K562 (cell line): ENCODE data around the gene COL4A2. TPM values are rescaled to one million over a fixed set of nuclear protein-coding genes. Genes with fewer than 3 reads are reported as not detected.

Experiments
- ATAC-seq: fragments of 200-7000 bp; cut with Tn5 transposase; 3 replicates; pipeline ENCODE4 v1.9.1; 2020; ENCODE audit warnings: moderate library complexity
- BruUV-seq: library from RNA; stranded (reverse); fragments of 400-500 nt; replicated peaks from 2 replicates; lab custom pipeline; 2021; lab: Mats Ljungman, UMichigan
- CTCF ChIA-PET: fragments of 300-600 bp; formaldehyde crosslinking; extraction: SDS; loops from one replicate; lab custom pipeline; 2021; ENCODE audit warnings: low intra/inter-chr PET ratio; lab: Yijun Ruan, JAX
- POLR2A ChIA-PET: fragments of 300-600, 350-650 bp; sonication (Branson Sonifier 250); formaldehyde crosslinking; extraction: SDS; loops from one replicate; lab custom pipeline; 2021; ENCODE audit warnings: antibody characterized with exemption, inconsistent platforms; lab: Yijun Ruan, JAX
- DNase-seq, 4 experiments: peaks; one replicate each; pipeline versions ENCODE4 v3.0.0 to v3.0.0-alpha.2; 2011 to 2018; ENCODE audit warnings: low spot score in 3 of 4, mixed read lengths in 3 of 4; ENCODE audit errors: extremely low read depth in 1 of 4
- FAIRE-seq: peaks from 2 replicates; lab custom pipeline; 2011; peaks lifted over from hg19 to GRCh38; lab: Jason Lieb, UNC
- H2AFZ ChIP-seq: 2 replicates; pipeline ENCODE4 v1.6.0; 2011; ENCODE audit warnings: low read depth, low read length, control low read depth, inconsistent platforms
- H3K27ac ChIP-seq: fragments of 200-600 bp; 3 replicates; pipeline ENCODE4 v1.8.0; 2011; ENCODE audit warnings: low read depth, mild to moderate bottlenecking, control low read depth, inconsistent platforms, low read length, moderate library complexity, mixed read lengths; ENCODE audit errors: extremely low read depth
- H3K27me3 ChIP-seq, 2 experiments: fragments of 300-600 bp in 1 of 2; 2 replicates in 1 of 2; 3 replicates in 1 of 2; pipeline versions ENCODE4 v1.6.0 to v1.8.0; 2011; ENCODE audit warnings: inconsistent platforms in 2 of 2, low read length in 2 of 2, mild to moderate bottlenecking in 1 of 2, mixed read lengths in 1 of 2, moderate library complexity in 1 of 2; ENCODE audit not compliant: control insufficient read depth in 2 of 2, insufficient read depth in 2 of 2
- H3K36me3 ChIP-seq: fragments of 300-600 bp; 3 replicates; pipeline ENCODE4 v1.8.0; 2011; ENCODE audit warnings: mild to moderate bottlenecking, low read length, inconsistent platforms; ENCODE audit not compliant: control insufficient read depth, insufficient read depth
- H3K4me1 ChIP-seq, 2 experiments: fragments of 200-600 bp in 1 of 2; replicated peaks in 1 of 2; 2 replicates in 1 of 2; 3 replicates in 1 of 2; pipeline versions ENCODE4 v1.5.1 to v1.8.0; 2011; ENCODE audit warnings: inconsistent platforms in 2 of 2, low read length in 2 of 2, mild to moderate bottlenecking in 1 of 2, mixed read lengths in 1 of 2, moderate library complexity in 1 of 2; ENCODE audit not compliant: control insufficient read depth in 2 of 2, insufficient read depth in 2 of 2
- H3K4me2 ChIP-seq: 2 replicates; pipeline ENCODE4 v1.6.1; 2011; ENCODE audit warnings: low read length, control low read depth, inconsistent platforms, mixed read lengths; ENCODE audit not compliant: insufficient read depth
- H3K4me3 ChIP-seq: fragments of 200-600 bp; sonication (generic), shearing (Covaris generic); 2 replicates; pipeline ENCODE4 v1.5.1; 2016; ENCODE audit warnings: control low read depth, inconsistent platforms
- H3K79me2 ChIP-seq: fragments of 200-600 bp; 3 replicates; pipeline ENCODE4 v1.8.0; 2011; ENCODE audit warnings: low read length, inconsistent platforms; ENCODE audit not compliant: control insufficient read depth, insufficient read depth
- H3K9ac ChIP-seq, 2 experiments: 2 replicates each; pipeline versions ENCODE4 v1.6.0 to v1.6.1; 2011; ENCODE audit warnings: low read depth in 2 of 2, low read length in 2 of 2, control low read depth in 1 of 2, inconsistent platforms in 1 of 2, mild to moderate bottlenecking in 1 of 2, mixed read lengths in 1 of 2; ENCODE audit not compliant: insufficient read depth in 1 of 2
- H3K9me1 ChIP-seq: one replicate; pipeline ENCODE4 v1.6.0; 2011; ENCODE audit warnings: inconsistent platforms, mild to moderate bottlenecking, low read length, moderate library complexity; ENCODE audit not compliant: control insufficient read depth, insufficient read depth
- H3K9me3 ChIP-seq: replicated peaks from 2 replicates; pipeline ENCODE4 v1.5.1; 2011; ENCODE audit warnings: low read depth, low read length, inconsistent platforms; ENCODE audit not compliant: control insufficient read depth, insufficient read depth
- H4K20me1 ChIP-seq: replicated peaks from 2 replicates; pipeline ENCODE4 v1.6.1; 2011; ENCODE audit warnings: low read length, inconsistent platforms, mixed read lengths; ENCODE audit not compliant: control insufficient read depth, insufficient read depth
- ETV1 ChIP-seq: fragments of 450-650 bp; conservative IDR thresholded peaks from 2 replicates; pipeline ENCODE4 v1.6.1; 2016; ENCODE audit warnings: missing genetic modification characterization, control low read depth, low read depth, missing compliant biosample characterization
- HDAC8 ChIP-seq: fragments of 450-650 bp; IDR thresholded peaks from 2 replicates; pipeline ENCODE4 v1.6.1; 2016; ENCODE audit warnings: mild to moderate bottlenecking, missing genetic modification characterization, moderate library complexity, missing compliant biosample characterization
- IFI16 ChIP-seq: fragments of 250-450 bp; sonication (Bioruptor Pico); IDR thresholded peaks from 2 replicates; pipeline ENCODE4 v2.1.2; 2022; ENCODE audit warnings: mild to moderate bottlenecking, inconsistent platforms
- POLR2AphosphoS5 ChIP-seq: IDR thresholded peaks from 2 replicates; pipeline ENCODE4 v1.6.1; 2011; ENCODE audit warnings: mild to moderate bottlenecking, low read depth, low read length, moderate library complexity; ENCODE audit not compliant: control insufficient read depth, insufficient read depth
- RBBP5 ChIP-seq: fragments of 200-600 bp; sonication (generic); IDR thresholded peaks from 2 replicates; pipeline ENCODE4 v1.6.1; 2012; ENCODE audit warnings: borderline replicate concordance, mild to moderate bottlenecking, low read length, control low read depth, inconsistent platforms; ENCODE audit not compliant: insufficient read depth, poor library complexity, severe bottlenecking
- RBM34 ChIP-seq: fragments of 200-400 bp; formaldehyde crosslinking; IDR thresholded peaks from 2 replicates; pipeline ENCODE4 v1.6.1; 2018; ENCODE audit warnings: low read length, borderline replicate concordance; ENCODE audit not compliant: insufficient read depth
- RNF2 ChIP-seq: sonication (generic); IDR thresholded peaks from 2 replicates; pipeline ENCODE4 v1.6.1; 2016
- ZNF324 ChIP-seq: fragments of 250-450 bp; sonication (Bioruptor Pico); IDR thresholded peaks from 2 replicates; pipeline ENCODE4 v1.4.0; 2020; ENCODE audit warnings: mild to moderate bottlenecking
- ZNF830 ChIP-seq: fragments of 250-450 bp; sonication (Bioruptor Pico); IDR thresholded peaks from 2 replicates; pipeline ENCODE4 v1.5.0; 2021; ENCODE audit warnings: mild to moderate bottlenecking
- WGBS: fragments of 100-300 bp; shearing (Covaris generic); methylation state at CpG from one replicate; pipeline ENCODE4 v1.1.6; 2016; ENCODE audit warnings: low coverage, mixed read lengths; ENCODE audit not compliant: insufficient coverage; ENCODE audit errors: missing lambda C conversion rate; 5-methylcytosine and 5-hydroxymethylcytosine counted together
- in situ Hi-C: fragments of 300-500 bp; cut with MboI; formaldehyde crosslinking; loops from 4 replicates; pipeline ENCODE4 v1.15.0; 2018; ENCODE audit warnings: inconsistent platforms, mixed read lengths
- intact Hi-C: fragments of 100-400 bp; cut with micrococcal nuclease; formaldehyde crosslinking; loops from 2 replicates; pipeline ENCODE4 v1.14.2; 2022
- polyA plus RNA-seq, 8 experiments: library from polyadenylated mRNA; depleted of rRNA in 4 of 8; stranded (reverse) in 5 of 8; unstranded in 3 of 8; fragments of >200 nt; fragmentation: Nextera tagmentation in 2 of 8; fragmentation: Illumina TruSeq in 1 of 8; extraction: Ambion mirVana in 2 of 8; extraction: Trizol in 1 of 8; gene quantifications; 2 replicates each; pipeline versions ENCODE4 v1.2.1 to v1.2.3, GENCODE V29; 2011 to 2014; ENCODE audit warnings: inconsistent platforms in 1 of 8, missing spikeins in 1 of 8
- total RNA-seq, 7 experiments: library from RNA; depleted of rRNA in 6 of 7; stranded (reverse); fragments of >200 nt in 6 of 7; fragmentation: Illumina TruSeq in 2 of 7; extraction: Trizol in 2 of 7; gene quantifications; 2 replicates each; pipeline versions ENCODE4 v1.2.1 to v1.2.3, GENCODE V29; 2011 to 2021; ENCODE audit warnings: low replicate concordance in 1 of 7

The COL4A2 gene
- total and polyA plus RNA-seq, 9 of the 15 experiments (the other 6 are each of a cell fraction or from before 2014, with no cell fraction given) = 0.13 to 15.2 (median 8.1) TPM

GRCh38 chr13:110402299-110403069, 95.4 kb downstream of the COL4A2 start:
- peaks cover 4 to 23% of the 10 kb centered on the region in 2 experiments for H3K27me3 ChIP-seq
- H3K27ac ChIP-seq = no peak overlapping the region
- TF ChIP-seq ZNF830 (no peak), HDAC8 (tag) (no peak), IFI16 (CRISPR knock-in tag) (no peak), ETV1 (tag) (no peak)
- no peaks in the 10 kb centered on the region for H3K4me1 ChIP-seq
- H3K9ac ChIP-seq = no peak overlapping the region
- H2AFZ ChIP-seq = no peak overlapping the region
- no peaks in the 10 kb centered on the region for H3K36me3 ChIP-seq
- H3K9me1 ChIP-seq = no peaks in the 10 kb centered on the region
- ATAC-seq (no peak), FAIRE-seq (no peak), DNase-seq (no peak)
- intact Hi-C loops = no loop called here
- BruUV-seq = no TSS peak
- H3K79me2 ChIP-seq = no peaks in the 10 kb centered on the region
- H3K9me3 ChIP-seq = no peaks in the 10 kb centered on the region
- in situ Hi-C loops = no loop called here
- 0% methylated on average over 9 of the region's 9 CpGs for WGBS
- ChIA-PET POLR2A (no interaction called here), CTCF (no interaction called here)
- H3K4me2 ChIP-seq = no peak overlapping the region
- no peaks in the 10 kb centered on the region for H4K20me1 ChIP-seq
- H3K4me3 ChIP-seq = no peak overlapping the region

GRCh38 chr13:110403315-110403714, 96.2 kb downstream of the COL4A2 start:
- Histone ChIP-seq H3K9ac (no peak overlapping the region), H2AFZ (no peak overlapping the region), H3K27me3 (peaks cover 2 to 28% of the 10 kb centered on the region in 2 experiments), H3K27ac (no peak overlapping the region), H3K9me3 (no peaks in the 10 kb centered on the region), H3K4me1 (no peaks in the 10 kb centered on the region), H4K20me1 (no peaks in the 10 kb centered on the region), H3K4me3 (no peak overlapping the region), H3K36me3 (no peaks in the 10 kb centered on the region), H3K9me1 (no peaks in the 10 kb centered on the region), H3K79me2 (no peaks in the 10 kb centered on the region), H3K4me2 (no peak overlapping the region)
- WGBS = 0% methylated on average over 1 of the region's 1 CpG
- TF ChIP-seq RNF2 = no peak
- TF ChIP-seq ZNF324 (CRISPR knock-in tag) = no peak
- TF ChIP-seq POLR2AphosphoS5 = no peak
- TF ChIP-seq RBM34 = no peak
- TF ChIP-seq RBBP5 = no peak
- in situ Hi-C loops (no loop called here), intact Hi-C loops (no loop called here)
- ChIA-PET POLR2A (interaction anchor here (0.9 kb wide), 1 partner anchor 15 kb away, joined by 3 read pairs; no protein-coding TSS in a partner anchor), CTCF (no interaction called here)
- ATAC-seq (no peak), DNase-seq (no peak), FAIRE-seq (no peak)
- BruUV-seq = no TSS peak
